Left lung (tissue), 10 donors: Measurements from ENCODE around the gene SLC2A8. TPM values are rescaled to one million over a fixed set of nuclear protein-coding genes. Genes with fewer than 3 reads are reported as not detected.

Experiments
- ATAC-seq: fragments of 200-7000 bp; cut with Tn5 transposase; one replicate; pipeline ENCODE4 v1.9.1; 2020; ENCODE audit warnings: moderate library complexity
- DNase-seq, 4 donors: peaks; one replicate each; pipeline ENCODE4 v3.0.0-alpha.2; 2013 to 2020
- H3K27ac ChIP-seq, 2 donors: fragments of 200-600 bp; sonication (generic) in 1 of 2; one replicate each; pipeline versions ENCODE4 v1.5.0 to v1.8.0; 2020 to 2021
- H3K27me3 ChIP-seq, 2 donors: fragments of 200-600 bp; sonication (generic) in 1 of 2; one replicate each; pipeline versions ENCODE4 v1.5.0 to v1.8.0; 2020 to 2021
- H3K36me3 ChIP-seq, 2 donors: fragments of 200-600 bp; sonication (generic) in 1 of 2; one replicate each; pipeline versions ENCODE4 v1.5.0 to v1.8.0; 2020 to 2021
- H3K4me1 ChIP-seq, 2 donors: fragments of 200-600 bp; one replicate each; pipeline ENCODE4 v1.8.0; 2021
- H3K4me3 ChIP-seq, 2 donors: fragments of 200-600 bp; sonication (generic) in 1 of 2; one replicate each; pipeline versions ENCODE4 v1.5.0 to v1.8.0; 2020 to 2021; ENCODE audit warnings: mild to moderate bottlenecking in 1 of 2
- H3K9me3 ChIP-seq, 2 donors: fragments of 200-600 bp; sonication (generic) in 1 of 2; one replicate each; pipeline versions ENCODE4 v1.5.0 to v1.8.0; 2020 to 2021
- intact Hi-C, 2 donors: fragments of 100-400 bp; cut with DNase I; formaldehyde crosslinking; loops; one replicate each; pipeline versions ENCODE4 v1.11.2 to v1.14.2; 2022
- polyA plus RNA-seq, 6 donors: library from polyadenylated mRNA; unstranded; fragments of 120-200 nt; gene quantifications; one replicate each; pipeline ENCODE4 v1.2.1, GENCODE V29; 2013; ENCODE audit not compliant: insufficient read length in 6 of 6
- total RNA-seq, 2 donors: library from RNA; stranded (reverse); fragmentation: NEBNext Ultra II Directional; extraction: Animal tissue kit (Norgen Biotek cat#: 25700); gene quantifications; one replicate each; pipeline ENCODE4 v1.2.1, GENCODE V29; 2021
- TF ChIP-seq, protein P1 (sequence below), 2 donors: fragments of 200-600 bp; sonication (generic) in 1 of 2; IDR thresholded peaks; one replicate each; pipeline versions ENCODE4 v1.5.0 to v1.8.0; 2021; ENCODE audit warnings: antibody characterized with exemption in 2 of 2
- donor health status: DM: no; HTN: yes; CAD: no.
- donor health status: DM: no; HTN: no; CAD: no.

SLC2A8 gene
- total and polyA plus RNA-seq, 8 donors: 18.6 to 24.2 (median 21.6) TPM

- no peak for DNase-seq
- no peak for ATAC-seq
- Histone ChIP-seq H3K27ac (no peak overlapping the region), H3K9me3 (no peaks in the 10 kb centered on the region), H3K4me3 (no peak overlapping the region), H3K27me3 (no peaks in the 10 kb centered on the region), H3K4me1 (no peaks in the 10 kb centered on the region), H3K36me3 (no peaks in the 10 kb centered on the region)
- intact Hi-C loops: no loop called here
- TF ChIP-seq, protein P1, sequence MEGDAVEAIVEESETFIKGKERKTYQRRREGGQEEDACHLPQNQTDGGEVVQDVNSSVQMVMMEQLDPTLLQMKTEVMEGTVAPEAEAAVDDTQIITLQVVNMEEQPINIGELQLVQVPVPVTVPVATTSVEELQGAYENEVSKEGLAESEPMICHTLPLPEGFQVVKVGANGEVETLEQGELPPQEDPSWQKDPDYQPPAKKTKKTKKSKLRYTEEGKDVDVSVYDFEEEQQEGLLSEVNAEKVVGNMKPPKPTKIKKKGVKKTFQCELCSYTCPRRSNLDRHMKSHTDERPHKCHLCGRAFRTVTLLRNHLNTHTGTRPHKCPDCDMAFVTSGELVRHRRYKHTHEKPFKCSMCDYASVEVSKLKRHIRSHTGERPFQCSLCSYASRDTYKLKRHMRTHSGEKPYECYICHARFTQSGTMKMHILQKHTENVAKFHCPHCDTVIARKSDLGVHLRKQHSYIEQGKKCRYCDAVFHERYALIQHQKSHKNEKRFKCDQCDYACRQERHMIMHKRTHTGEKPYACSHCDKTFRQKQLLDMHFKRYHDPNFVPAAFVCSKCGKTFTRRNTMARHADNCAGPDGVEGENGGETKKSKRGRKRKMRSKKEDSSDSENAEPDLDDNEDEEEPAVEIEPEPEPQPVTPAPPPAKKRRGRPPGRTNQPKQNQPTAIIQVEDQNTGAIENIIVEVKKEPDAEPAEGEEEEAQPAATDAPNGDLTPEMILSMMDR (IDR thresholded peaks at IDR 0.05): no peak
Observed at GRCh38 chr9:127351182-127352166, 45.5 kb upstream of the SLC2A8 start.

DNA sequence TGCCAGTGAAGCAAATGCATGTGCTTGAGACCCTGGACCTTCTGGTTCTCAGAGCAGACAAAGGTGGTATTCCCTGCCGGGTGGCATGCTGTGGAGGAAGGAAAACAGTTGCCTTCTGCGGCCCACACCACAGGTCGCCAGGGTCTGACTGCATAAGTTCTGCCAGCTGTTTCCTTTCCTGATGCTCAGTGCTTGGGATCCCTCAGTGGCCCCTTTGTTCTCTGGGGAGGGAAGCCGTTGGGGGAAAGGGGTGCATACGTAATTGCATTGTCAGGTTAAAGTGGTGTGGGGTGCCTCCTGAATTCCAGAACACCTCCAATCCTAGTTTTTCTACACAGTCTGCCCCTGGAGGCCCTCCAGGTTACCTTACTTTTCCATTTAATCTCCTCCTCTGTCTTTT, 43.1 kb upstream of the SLC2A8 start:
- H3K36me3 ChIP-seq: no peaks in the 10 kb centered on the region

DNA sequence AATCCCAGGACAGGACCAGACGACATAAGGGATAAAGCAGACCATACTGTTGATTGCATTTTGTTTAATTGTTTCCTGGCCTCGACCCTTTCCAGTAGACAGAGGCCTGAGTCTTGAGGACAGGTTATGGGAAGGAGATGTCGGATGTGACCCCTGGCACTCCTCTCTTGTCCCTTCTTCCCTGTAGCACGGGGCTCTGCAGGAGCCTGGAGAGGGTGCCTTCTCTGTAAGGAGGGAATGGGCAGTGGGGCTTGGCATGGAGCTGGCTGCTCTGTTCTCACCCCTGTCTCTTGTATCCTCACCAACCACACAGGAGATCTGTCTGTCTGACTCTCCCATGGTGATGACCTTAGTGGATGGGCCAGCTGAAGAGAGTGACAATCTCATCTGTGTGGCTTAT, 40.1 kb upstream of the SLC2A8 start:
- DNase-seq: no peak
- no peak overlapping the region for H3K27ac ChIP-seq
- intact Hi-C loops: no loop called here

More for the DNA sequence above, 43.1 kb upstream of the SLC2A8 start:
- TF ChIP-seq, protein P1 (IDR thresholded peaks at IDR 0.05): no peak
- intact Hi-C loops: no loop called here
- no peaks in the 10 kb centered on the region for H3K27me3 ChIP-seq
- no peaks in the 10 kb centered on the region for H3K9me3 ChIP-seq
- no peak overlapping the region for H3K27ac ChIP-seq
- ATAC-seq: no peak
- no peaks in the 10 kb centered on the region for H3K4me1 ChIP-seq
- H3K4me3 ChIP-seq: no peak overlapping the region
- DNase-seq: no peak

GRCh38 chr9:127358023-127358535, 38.9 kb upstream of the SLC2A8 start:
- no peak for DNase-seq
- no peak overlapping the region for H3K4me3 ChIP-seq

More for the DNA sequence above, 40.1 kb upstream of the SLC2A8 start:
- ATAC-seq: no peak
- Histone ChIP-seq H3K36me3 (no peaks in the 10 kb centered on the region), H3K4me1 (no peaks in the 10 kb centered on the region), H3K4me3 (no peak overlapping the region), H3K9me3 (no peaks in the 10 kb centered on the region), H3K27me3 (no peaks in the 10 kb centered on the region)
- TF ChIP-seq, protein P1 (IDR thresholded peaks at IDR 0.05): no peak

DNA sequence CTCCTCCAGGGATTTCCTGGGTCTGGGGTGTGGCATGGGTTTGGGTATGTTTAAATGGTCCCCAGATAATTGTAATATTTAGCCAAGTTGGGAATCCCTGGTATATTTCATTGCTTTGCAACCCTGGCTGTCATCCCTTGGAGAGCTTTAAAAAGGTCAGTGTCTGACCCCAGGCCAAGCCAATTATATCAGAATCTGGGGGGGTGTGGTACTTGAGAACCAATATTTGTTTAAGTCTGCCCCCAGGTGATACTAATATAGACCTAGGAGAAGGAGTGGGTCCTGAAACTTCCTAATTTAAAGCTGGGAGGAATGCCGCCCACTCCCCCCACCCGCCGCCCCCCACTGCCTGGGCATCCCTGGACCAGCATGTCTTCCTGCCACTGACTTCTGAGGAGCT, 38.2 kb upstream of the SLC2A8 start:
- Histone ChIP-seq H3K4me1 (no peaks in the 10 kb centered on the region), H3K9me3 (no peaks in the 10 kb centered on the region), H3K4me3 (no peak overlapping the region), H3K27ac (no peak overlapping the region), H3K36me3 (no peaks in the 10 kb centered on the region), H3K27me3 (no peaks in the 10 kb centered on the region)
- DNase-seq: no peak
- TF ChIP-seq, protein P1 (IDR thresholded peaks at IDR 0.05): no peak
- intact Hi-C loops: no loop called here
- ATAC-seq: no peak

More at GRCh38 chr9:127358023-127358535, 38.9 kb upstream of the SLC2A8 start:
- Histone ChIP-seq H3K27ac (no peak overlapping the region), H3K36me3 (no peaks in the 10 kb centered on the region), H3K27me3 (no peaks in the 10 kb centered on the region), H3K4me1 (no peaks in the 10 kb centered on the region), H3K9me3 (no peaks in the 10 kb centered on the region)
- TF ChIP-seq, protein P1 (IDR thresholded peaks at IDR 0.05): no peak
- intact Hi-C loops: no loop called here
- ATAC-seq: no peak
